Right lobe of liver (tissue), 6 donors: ENCODE data around the gene TRPC1. TPM values are rescaled to one million over a fixed set of nuclear protein-coding genes. Genes with fewer than 3 reads are reported as not detected.
"Not testable (repeated sequence)": the region's sequence is repeated elsewhere in the genome, so short reads cannot be mapped to it uniquely, and the experiment has no call there.

Experiments
- ATAC-seq, 4 donors: fragments of 200-7000 bp; cut with Tn5 transposase; one replicate each; pipeline ENCODE4 v1.9.1; 2020; ENCODE audit warnings: mild to moderate bottlenecking in 4 of 4, moderate library complexity in 4 of 4
- DNase-seq, 3 donors: peaks; one replicate each; pipeline ENCODE4 v3.0.0-alpha.2; 2020
- H3K27ac ChIP-seq, 3 donors: fragments of 200-600 bp; one replicate each; pipeline ENCODE4 v1.8.0; 2022
- H3K27me3 ChIP-seq, 2 donors: fragments of 200-600 bp; one replicate each; pipeline ENCODE4 v1.8.0; 2022
- H3K36me3 ChIP-seq, 4 donors: fragments of 200-600 bp; sonication (generic) in 1 of 4; one replicate each; pipeline versions ENCODE4 v1.5.1 to v1.8.0; 2017 to 2022; ENCODE audit warnings: control low read depth in 1 of 4
- H3K4me1 ChIP-seq, 4 donors: fragments of 200-600 bp; sonication (generic) in 1 of 4; one replicate each; pipeline versions ENCODE4 v1.5.1 to v1.8.0; 2017 to 2022; ENCODE audit warnings: control low read depth in 1 of 4
- H3K4me3 ChIP-seq, 3 donors: fragments of 200-600 bp; one replicate each; pipeline ENCODE4 v1.8.0; 2022
- H3K9me3 ChIP-seq, 4 donors: fragments of 200-600 bp; sonication (generic) in 1 of 4; one replicate each; pipeline versions ENCODE4 v1.5.1 to v1.8.0; 2017 to 2022; ENCODE audit warnings: control low read depth in 1 of 4
- CTCF ChIP-seq, 4 donors: fragments of 200-600 bp in 3 of 4; fragments of 450-650 bp in 1 of 4; IDR thresholded peaks; one replicate each; pipeline versions ENCODE4 v1.5.1 to v1.8.0; 2016 to 2022; ENCODE audit warnings: antibody characterized with exemption in 4 of 4, mild to moderate bottlenecking in 2 of 4
- POLR2A ChIP-seq: fragments of 450-650 bp; IDR thresholded peaks from one replicate; pipeline ENCODE4 v1.6.1; 2017; ENCODE audit warnings: antibody characterized with exemption, mild to moderate bottlenecking
- WGBS: methylation state at CpG from one replicate; pipeline ENCODE4 v1.1.6; 2018; ENCODE audit warnings: low coverage, low lambda C conversion rate; ENCODE audit not compliant: insufficient coverage; ENCODE audit errors: missing lambda C conversion rate; 5-methylcytosine and 5-hydroxymethylcytosine counted together
- intact Hi-C, 2 donors: fragments of 100-400 bp; cut with DNase I; formaldehyde crosslinking; loops; one replicate each; pipeline versions ENCODE4 v1.11.2 to v1.14.1; 2022
- total RNA-seq, 6 experiments: library from RNA; depleted of rRNA in 2 of 6; stranded (reverse); fragments of >200 nt in 2 of 6; fragmentation: NEBNext Ultra II Directional in 3 of 6; extraction: Animal tissue kit (Norgen Biotek cat#: 25700) in 3 of 6; gene quantifications; one replicate each; pipeline versions ENCODE4 v1.1.0 to v1.2.4, GENCODE V29; 2016 to 2023
- donor health status: DM: no; HTN: yes; CAD: no.
- donor health status: DM: no; HTN: no; CAD: no.
- donor health status: DM: no; HTN: no; CAD: no.
- donor health status: DM: no; HTN: yes; CAD: no.
- donor health status: DM: no; HTN: yes; CAD: no.

Gene TRPC1
- total RNA-seq, 6 experiments from 2014 or later, result 0.19 to 2.5 (median 0.51) TPM

GRCh38 chr3:142734834-142735233 is 11.0 kb downstream of the TRPC1 start:
- DNase-seq, result no peak
- no peaks in the 10 kb centered on the region for H3K27me3 ChIP-seq
- no peaks in the 10 kb centered on the region for H3K36me3 ChIP-seq
- 88% methylated on average over 2 of the region's 2 CpGs for WGBS
- H3K4me1 ChIP-seq, result no peaks in the 10 kb centered on the region
- no peak for ATAC-seq
- no peak for TF ChIP-seq CTCF (IDR thresholded peaks at IDR 0.05)
- no peak for TF ChIP-seq POLR2A
- H3K27ac ChIP-seq, result no peak overlapping the region
- intact Hi-C loops, result no loop called here
- H3K4me3 ChIP-seq, result no peak overlapping the region
- H3K9me3 ChIP-seq, result no peaks in the 10 kb centered on the region

GRCh38 chr3:142735462-142735861 is 11.6 kb downstream of the TRPC1 start:
- ATAC-seq, result no peak
- intact Hi-C loops, result no loop called here
- H3K9me3 ChIP-seq, result no peaks in the 10 kb centered on the region
- H3K27me3 ChIP-seq, result no peaks in the 10 kb centered on the region
- H3K36me3 ChIP-seq, result no peaks in the 10 kb centered on the region
- DNase-seq, result no peak
- TF ChIP-seq POLR2A (no peak), CTCF (IDR thresholded peaks at IDR 0.05) (no peak)
- no peaks in the 10 kb centered on the region for H3K4me1 ChIP-seq
- no peak overlapping the region for H3K27ac ChIP-seq
- H3K4me3 ChIP-seq, result no peak overlapping the region

- Histone ChIP-seq H3K36me3 (no peaks in the 10 kb centered on the region), H3K27me3 (no peaks in the 10 kb centered on the region), H3K4me3 (no peak overlapping the region), H3K27ac (no peak overlapping the region), H3K4me1 (no peaks in the 10 kb centered on the region), H3K9me3 (no peaks in the 10 kb centered on the region)
- TF ChIP-seq POLR2A (no peak), CTCF (IDR thresholded peaks at IDR 0.05) (no peak)
- DNase-seq (no peak), ATAC-seq (no peak)
- intact Hi-C loops, result no loop called here
Observed at GRCh38 chr3:142738396-142738795, 14.6 kb downstream of the TRPC1 start.

GRCh38 chr3:142746646-142747045 is 22.8 kb downstream of the TRPC1 start:
- TF ChIP-seq CTCF (IDR thresholded peaks at IDR 0.05) (no peak), POLR2A (no peak)
- no peaks in the 10 kb centered on the region for H3K9me3 ChIP-seq
- DNase-seq (no peak), ATAC-seq (no peak)
- H3K4me1 ChIP-seq, result no peaks in the 10 kb centered on the region
- H3K27ac ChIP-seq, result no peak overlapping the region
- 75% methylated on average over 7 of the region's 7 CpGs for WGBS
- H3K27me3 ChIP-seq, result no peaks in the 10 kb centered on the region
- intact Hi-C loops, result no loop called here
- no peak overlapping the region for H3K4me3 ChIP-seq
- H3K36me3 ChIP-seq, result no peaks in the 10 kb centered on the region

- H3K36me3 ChIP-seq, H3K27ac ChIP-seq, H3K4me3 ChIP-seq, DNase-seq, H3K9me3 ChIP-seq, intact Hi-C loops, ATAC-seq, H3K4me1 ChIP-seq, H3K27me3 ChIP-seq: not testable (repeated sequence)
- 95% methylated on average over 4 of the region's 4 CpGs for WGBS
Observed at GRCh38 chr3:142750531-142750930, 26.7 kb downstream of the TRPC1 start.

GRCh38 chr3:142752605-142753004 is 28.8 kb downstream of the TRPC1 start:
- 34% methylated on average over 4 of the region's 4 CpGs for WGBS
- DNase-seq, ATAC-seq, intact Hi-C loops, H3K9me3 ChIP-seq, H3K27me3 ChIP-seq, H3K4me1 ChIP-seq, H3K27ac ChIP-seq, H3K36me3 ChIP-seq, H3K4me3 ChIP-seq: not testable (repeated sequence)
